ENCODE data around the gene SHISA9.

- no peak for TF ChIP-seq CTCF (IDR thresholded peaks at IDR 0.05)
- no peak for TF ChIP-seq ZFX (IDR thresholded peaks at IDR 0.05; ENCODE audit: borderline replicate concordance)
Measured at GRCh38 chr16:12906765-12907516, 5.5 kb downstream of the SHISA9 start.

All from 22Rv1 (cell line).